ENCODE data around the gene PTPN4.

PTPN4 gene

DNA sequence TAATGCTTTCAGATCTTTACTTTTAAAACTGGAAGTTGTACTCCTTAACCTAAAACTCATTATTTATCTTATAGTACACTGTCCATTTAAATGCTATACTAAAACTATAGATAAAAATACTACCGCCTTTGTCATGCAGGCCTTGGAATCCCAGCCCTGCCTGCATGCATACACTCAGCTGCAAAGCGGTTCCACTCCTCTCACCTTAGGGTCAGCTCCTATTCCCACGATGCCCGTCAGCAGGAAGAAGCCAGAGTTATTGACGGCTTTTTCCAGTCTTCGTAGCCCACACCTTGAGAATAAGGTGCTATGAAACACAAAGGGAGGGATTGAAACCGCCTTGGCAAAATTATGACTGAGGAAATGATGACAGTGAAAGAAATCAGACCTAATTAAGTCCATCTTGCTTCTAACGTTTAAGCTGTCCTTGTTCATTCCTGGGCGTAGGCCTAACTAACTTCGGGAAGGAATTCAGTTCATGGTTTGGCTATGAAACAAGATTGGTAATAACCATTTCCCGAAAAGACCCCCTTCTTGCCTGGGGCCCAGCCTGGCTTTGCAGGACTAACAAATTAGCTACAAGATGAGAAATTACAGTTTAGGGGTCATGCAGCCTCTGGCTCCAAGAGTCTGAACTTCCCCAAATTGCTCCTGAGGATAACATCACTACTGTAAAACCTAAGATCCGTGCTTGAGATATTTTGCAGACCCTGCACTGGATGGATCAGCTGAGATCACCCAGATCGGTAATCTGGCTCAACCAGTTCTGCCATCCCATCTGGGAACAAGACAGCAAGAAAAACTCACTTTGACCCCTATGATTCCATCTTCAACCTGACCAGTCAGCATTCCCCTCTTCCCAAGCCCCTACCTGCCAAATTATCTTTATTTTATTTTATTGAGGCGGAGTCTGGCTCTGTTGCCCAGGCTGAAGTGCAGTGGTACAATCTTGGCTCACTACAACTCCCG is 270.2 kb downstream of the PTPN4 start:
- no peak for DNase-seq (ENCODE audit: low spot score)
- TF ChIP-seq, protein P1, sequence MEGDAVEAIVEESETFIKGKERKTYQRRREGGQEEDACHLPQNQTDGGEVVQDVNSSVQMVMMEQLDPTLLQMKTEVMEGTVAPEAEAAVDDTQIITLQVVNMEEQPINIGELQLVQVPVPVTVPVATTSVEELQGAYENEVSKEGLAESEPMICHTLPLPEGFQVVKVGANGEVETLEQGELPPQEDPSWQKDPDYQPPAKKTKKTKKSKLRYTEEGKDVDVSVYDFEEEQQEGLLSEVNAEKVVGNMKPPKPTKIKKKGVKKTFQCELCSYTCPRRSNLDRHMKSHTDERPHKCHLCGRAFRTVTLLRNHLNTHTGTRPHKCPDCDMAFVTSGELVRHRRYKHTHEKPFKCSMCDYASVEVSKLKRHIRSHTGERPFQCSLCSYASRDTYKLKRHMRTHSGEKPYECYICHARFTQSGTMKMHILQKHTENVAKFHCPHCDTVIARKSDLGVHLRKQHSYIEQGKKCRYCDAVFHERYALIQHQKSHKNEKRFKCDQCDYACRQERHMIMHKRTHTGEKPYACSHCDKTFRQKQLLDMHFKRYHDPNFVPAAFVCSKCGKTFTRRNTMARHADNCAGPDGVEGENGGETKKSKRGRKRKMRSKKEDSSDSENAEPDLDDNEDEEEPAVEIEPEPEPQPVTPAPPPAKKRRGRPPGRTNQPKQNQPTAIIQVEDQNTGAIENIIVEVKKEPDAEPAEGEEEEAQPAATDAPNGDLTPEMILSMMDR (IDR thresholded peaks at IDR 0.05; ENCODE audit: extremely low read depth, insufficient read depth, missing control alignments): no peak
- in situ Hi-C loops (cut with MboI; ENCODE audit: low pct_unique_long_range_greater_than_20kb, low sequenced_read_pairs, unreplicated experiment): no loop called here

DNA sequence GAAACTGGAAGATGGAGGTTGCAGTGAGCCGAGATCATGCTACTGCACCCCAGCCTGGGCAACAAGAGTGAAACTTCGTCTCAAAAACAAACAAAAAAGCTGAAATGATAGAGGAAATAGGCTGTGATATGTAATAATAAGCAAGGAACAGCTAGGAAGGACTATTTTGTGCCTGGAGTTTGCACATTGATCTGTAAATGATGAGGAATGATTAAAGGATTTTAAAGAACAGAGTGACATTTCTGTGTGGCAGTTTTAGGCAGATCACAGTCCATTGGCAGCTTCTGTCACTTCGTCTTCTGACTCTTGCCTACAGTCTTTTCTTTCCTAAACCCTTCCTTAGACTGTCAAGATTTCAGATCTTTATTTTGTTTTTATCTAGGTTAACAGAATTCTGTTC is 272.6 kb downstream of the PTPN4 start:
- no peak for DNase-seq (ENCODE audit: low spot score)
- in situ Hi-C loops (cut with MboI; ENCODE audit: low pct_unique_long_range_greater_than_20kb, low sequenced_read_pairs, unreplicated experiment): no loop called here
- TF ChIP-seq, protein P1 (IDR thresholded peaks at IDR 0.05; ENCODE audit: extremely low read depth, insufficient read depth, missing control alignments): no peak

Measured in GM13977 (cell line).